ENCODE measurements around the gene CMTM1. TPM values are rescaled to one million over a fixed set of nuclear protein-coding genes. Genes with fewer than 3 reads are reported as not detected.

Gene CMTM1, protein sequence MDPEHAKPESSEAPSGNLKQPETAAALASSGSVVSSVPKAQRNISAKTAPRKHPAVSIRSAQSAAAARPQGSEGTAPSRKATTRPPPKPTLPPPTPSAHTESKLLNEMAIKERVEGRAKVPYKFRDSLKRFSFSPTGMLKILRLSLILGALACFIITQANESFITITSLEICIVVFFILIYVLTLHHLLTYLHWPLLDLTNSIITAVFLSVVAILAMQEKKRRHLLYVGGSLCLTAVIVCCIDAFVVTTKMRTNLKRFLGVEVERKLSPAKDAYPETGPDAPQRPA
- total RNA-seq, result not detected

DNA sequence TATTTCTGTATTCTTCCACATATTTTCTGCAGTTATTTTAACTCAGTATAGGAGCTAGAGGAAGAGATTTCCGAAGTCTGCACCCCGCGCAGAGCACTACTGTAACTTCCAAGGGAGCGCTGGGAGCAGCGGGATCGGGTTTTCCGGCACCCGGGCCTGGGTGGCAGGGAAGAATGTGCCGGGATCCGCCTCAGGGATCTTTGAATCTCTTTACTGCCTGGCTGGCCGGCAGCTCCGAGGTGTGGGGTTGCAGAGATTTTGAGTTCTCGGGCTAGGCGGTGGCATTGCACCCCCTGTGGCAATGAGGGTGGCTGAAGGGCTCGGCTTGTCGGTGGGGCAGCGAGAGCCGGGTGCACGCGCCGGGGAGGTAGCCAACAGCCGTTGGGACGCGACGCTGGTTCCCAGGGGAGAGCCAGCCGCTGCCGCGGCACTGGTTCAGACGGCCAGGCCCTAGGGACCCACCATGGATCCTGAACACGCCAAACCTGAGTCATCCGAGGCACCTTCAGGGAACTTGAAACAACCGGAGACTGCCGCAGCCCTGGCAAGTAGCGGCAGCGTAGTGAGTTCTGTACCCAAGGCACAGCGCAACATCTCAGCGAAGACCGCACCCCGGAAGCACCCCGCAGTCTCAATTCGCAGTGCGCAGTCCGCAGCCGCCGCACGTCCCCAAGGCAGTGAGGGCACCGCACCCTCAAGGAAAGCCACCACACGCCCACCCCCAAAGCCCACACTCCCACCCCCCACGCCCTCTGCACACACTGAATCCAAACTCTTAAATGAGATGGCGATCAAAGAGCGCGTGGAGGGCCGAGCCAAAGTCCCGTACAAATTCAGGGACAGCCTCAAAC lies at the start of gene CMTM1:
TSS of gene CMTM1 (plus strand) at position 389 of the 851 bp plus-strand sequence. CDS start at position 464, 75 bp downstream.
- no peaks in the 10 kb centered on the region for H3K9me3 ChIP-seq (ENCODE audit: control insufficient read depth in 3 of 3, low read length in 3 of 3)
- no peak within 1 kb of the TSS for H3K9ac ChIP-seq (ENCODE audit: low read depth in 1 of 3, low read length in 3 of 3)
- no peaks in the 10 kb centered on the region for H3K27me3 ChIP-seq (ENCODE audit: control insufficient read depth in 3 of 3, insufficient read depth in 3 of 3, low read length in 3 of 3)
- no peaks in the 10 kb centered on the region for H3K4me1 ChIP-seq (ENCODE audit: control insufficient read depth in 3 of 3, insufficient read depth in 3 of 3, low read length in 3 of 3)
- H3K36me3 ChIP-seq (ENCODE audit: control insufficient read depth in 3 of 3, insufficient read depth in 3 of 3, low read length in 3 of 3), result peaks cover 0 to 9% (median 6%) of the 10 kb centered on the region in 3 donors
- H3K27ac ChIP-seq (ENCODE audit: low read depth, low read length), result no peak within 1 kb of the TSS
- H3K4me3 ChIP-seq (ENCODE audit: low read length in 3 of 3), result no peak within 1 kb of the TSS

DNA sequence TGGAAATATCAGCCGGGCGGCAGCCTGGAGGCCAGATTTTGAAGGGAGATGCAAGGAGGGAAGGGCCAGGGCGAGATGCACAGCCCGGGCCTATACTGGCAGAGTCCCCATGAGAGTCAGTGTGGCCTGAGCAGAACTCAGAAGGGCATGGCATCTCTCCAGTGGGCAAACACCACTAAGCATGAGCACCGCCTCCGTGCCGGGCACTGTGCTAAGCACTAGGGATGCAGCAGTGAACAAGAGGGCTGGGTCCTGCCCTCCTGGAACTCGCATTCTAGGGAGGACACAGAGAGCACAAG lies 49.8 kb upstream of the CMTM1 start:
- peak overlapping the region; percentile 5 to 77 (median 34) for H3K9ac ChIP-seq (ENCODE audit: low read depth in 1 of 3, low read length in 3 of 3)

DNA sequence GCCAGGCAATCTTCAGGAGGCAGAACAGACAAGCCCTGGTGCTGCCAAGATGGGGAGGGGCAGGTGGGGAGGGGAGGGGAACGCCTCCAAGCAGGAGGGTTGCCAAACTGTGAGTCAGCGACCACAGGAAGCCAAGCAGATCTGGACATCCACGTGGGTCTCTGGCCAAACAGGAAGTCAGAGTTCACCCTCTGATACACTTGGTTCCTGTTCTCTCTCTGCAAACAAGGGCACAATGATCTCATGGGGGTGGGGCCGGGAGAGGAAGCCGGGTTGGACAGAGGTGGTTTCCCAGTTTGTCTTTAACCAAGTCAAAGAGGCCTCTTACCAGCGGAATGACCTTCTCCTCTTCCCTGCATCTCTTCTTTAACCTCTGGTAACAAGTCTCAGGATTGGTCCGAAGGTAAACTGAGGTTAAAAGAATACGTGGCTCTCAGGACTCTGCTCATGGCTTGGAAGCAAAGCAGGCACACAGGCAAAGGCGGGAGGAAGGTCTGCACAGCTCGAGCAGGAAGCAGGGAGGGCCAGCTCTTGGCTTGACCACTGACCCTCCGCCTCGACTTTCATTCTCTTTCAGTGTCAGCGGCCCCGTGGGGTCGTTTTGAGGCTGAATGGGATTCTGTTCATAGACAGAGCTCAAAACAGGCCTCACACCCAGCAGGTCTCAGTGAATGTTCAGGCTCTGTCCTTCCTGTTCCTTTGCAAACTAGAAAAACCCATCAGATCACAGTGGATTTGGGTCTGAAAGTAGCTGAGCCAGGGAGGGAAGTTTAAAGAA lies 49.2 kb upstream of the CMTM1 start:
- H3K27ac ChIP-seq (ENCODE audit: low read depth, low read length), result peak overlapping the region; percentile 99

More for the DNA sequence above, 49.8 kb upstream of the CMTM1 start:
- peak overlapping the region; percentile 99 for H3K27ac ChIP-seq (ENCODE audit: low read depth, low read length)
- no peaks in the 10 kb centered on the region for H3K27me3 ChIP-seq (ENCODE audit: control insufficient read depth in 3 of 3, insufficient read depth in 3 of 3, low read length in 3 of 3)
- H3K36me3 ChIP-seq (ENCODE audit: control insufficient read depth in 3 of 3, insufficient read depth in 3 of 3, low read length in 3 of 3), result peaks cover 10 to 26% (median 19%) of the 10 kb centered on the region in 3 donors
- peaks cover 54 to 68% (median 68%) of the 10 kb centered on the region in 3 donors for H3K4me1 ChIP-seq (ENCODE audit: control insufficient read depth in 3 of 3, insufficient read depth in 3 of 3, low read length in 3 of 3)
- H3K4me3 ChIP-seq (ENCODE audit: low read length in 3 of 3), result peak overlapping the region; percentile 32 to 68 (median 39)
- H3K9me3 ChIP-seq (ENCODE audit: control insufficient read depth in 3 of 3, low read length in 3 of 3), result no peaks in the 10 kb centered on the region

GRCh38 chr16:66517586-66518263 lies 48.5 kb upstream of the CMTM1 start:
- Histone ChIP-seq H3K27me3 (ENCODE audit: control insufficient read depth in 3 of 3, insufficient read depth in 3 of 3, low read length in 3 of 3) (no peaks in the 10 kb centered on the region), H3K27ac (ENCODE audit: low read depth, low read length) (peak overlapping the region; percentile 99), H3K9me3 (ENCODE audit: control insufficient read depth in 3 of 3, low read length in 3 of 3) (no peaks in the 10 kb centered on the region), H3K4me1 (ENCODE audit: control insufficient read depth in 3 of 3, insufficient read depth in 3 of 3, low read length in 3 of 3) (peaks cover 54 to 72% (median 70%) of the 10 kb centered on the region in 3 donors), H3K36me3 (ENCODE audit: control insufficient read depth in 3 of 3, insufficient read depth in 3 of 3, low read length in 3 of 3) (peaks cover 7 to 20% (median 9%) of the 10 kb centered on the region in 3 donors), H3K9ac (ENCODE audit: low read depth in 1 of 3, low read length in 3 of 3) (peak overlapping the region; percentile 48 to 86 (median 73)), H3K4me3 (ENCODE audit: low read length in 3 of 3) (peak overlapping the region; percentile 39 to 76 (median 44))

More for the DNA sequence above, 49.2 kb upstream of the CMTM1 start:
- Histone ChIP-seq H3K36me3 (ENCODE audit: control insufficient read depth in 3 of 3, insufficient read depth in 3 of 3, low read length in 3 of 3) (peaks cover 10 to 24% (median 13%) of the 10 kb centered on the region in 3 donors), H3K9me3 (ENCODE audit: control insufficient read depth in 3 of 3, low read length in 3 of 3) (no peaks in the 10 kb centered on the region), H3K4me1 (ENCODE audit: control insufficient read depth in 3 of 3, insufficient read depth in 3 of 3, low read length in 3 of 3) (peaks cover 52 to 70% (median 68%) of the 10 kb centered on the region in 3 donors), H3K27me3 (ENCODE audit: control insufficient read depth in 3 of 3, insufficient read depth in 3 of 3, low read length in 3 of 3) (no peaks in the 10 kb centered on the region), H3K4me3 (ENCODE audit: low read length in 3 of 3) (peak overlapping the region; percentile 39 to 76 (median 44)), H3K9ac (ENCODE audit: low read depth in 1 of 3, low read length in 3 of 3) (peak overlapping the region; percentile 48 to 86 (median 73))

DNA sequence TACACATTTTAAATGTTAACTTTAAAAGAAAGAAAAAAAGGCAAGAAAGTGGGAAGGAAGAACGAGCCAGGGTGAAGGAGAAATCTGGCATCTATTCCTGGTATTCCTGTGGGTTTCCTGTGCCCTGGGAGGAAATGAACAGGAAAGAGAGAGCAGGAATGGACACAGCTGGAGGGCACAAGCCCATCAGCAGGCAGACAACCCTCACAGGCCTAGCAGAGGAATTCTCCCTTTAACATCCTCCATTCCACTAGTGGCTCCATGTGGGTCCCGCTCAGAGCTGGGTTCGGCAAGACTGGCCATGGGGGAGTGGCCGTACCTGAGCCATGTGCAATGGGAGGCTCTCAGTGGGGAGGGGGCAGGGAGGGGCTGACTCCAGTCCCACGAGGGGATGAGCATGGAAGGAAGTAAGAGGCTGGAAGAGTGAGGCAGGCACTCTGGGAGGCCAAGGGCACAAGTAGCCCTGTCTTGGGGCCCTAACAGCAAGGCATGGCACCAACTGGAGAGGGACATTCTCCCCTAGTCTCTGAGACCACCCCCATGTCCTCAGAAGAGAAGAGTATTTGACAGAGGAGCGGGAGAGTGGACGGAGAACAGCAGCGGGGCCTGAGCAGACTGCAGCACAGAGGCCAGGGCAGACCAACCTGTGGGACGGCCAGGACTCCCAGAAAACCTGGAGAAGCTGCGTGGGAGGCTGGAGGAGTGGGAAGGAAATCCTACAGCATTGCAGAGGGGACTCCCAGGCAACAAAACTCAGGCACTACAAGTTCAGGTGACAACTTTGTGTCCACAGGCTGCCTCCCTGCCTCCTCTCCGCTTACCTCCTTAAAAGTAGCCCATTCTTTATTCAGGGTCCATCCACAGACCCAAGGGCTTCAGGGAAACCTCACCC lies 46.5 kb upstream of the CMTM1 start:
- Histone ChIP-seq H3K27me3 (ENCODE audit: control insufficient read depth in 3 of 3, insufficient read depth in 3 of 3, low read length in 3 of 3) (no peaks in the 10 kb centered on the region), H3K27ac (ENCODE audit: low read depth, low read length) (peak overlapping the region; percentile 74), H3K9ac (ENCODE audit: low read depth in 1 of 3, low read length in 3 of 3) (no peak overlapping the region), H3K4me3 (ENCODE audit: low read length in 3 of 3) (peak overlapping the region in 1 of 3 donors; percentile 22), H3K36me3 (ENCODE audit: control insufficient read depth in 3 of 3, insufficient read depth in 3 of 3, low read length in 3 of 3) (peaks cover 9 to 14% (median 10%) of the 10 kb centered on the region in 3 donors), H3K4me1 (ENCODE audit: control insufficient read depth in 3 of 3, insufficient read depth in 3 of 3, low read length in 3 of 3) (peaks cover 61 to 76% (median 68%) of the 10 kb centered on the region in 3 donors), H3K9me3 (ENCODE audit: control insufficient read depth in 3 of 3, low read length in 3 of 3) (no peaks in the 10 kb centered on the region)

GRCh38 chr16:66520406-66521170 lies 45.7 kb upstream of the CMTM1 start:
- Histone ChIP-seq H3K27ac (ENCODE audit: low read depth, low read length) (peak overlapping the region; percentile 74), H3K9ac (ENCODE audit: low read depth in 1 of 3, low read length in 3 of 3) (peak overlapping the region in 1 of 3 donors; percentile 33), H3K27me3 (ENCODE audit: control insufficient read depth in 3 of 3, insufficient read depth in 3 of 3, low read length in 3 of 3) (no peaks in the 10 kb centered on the region), H3K4me1 (ENCODE audit: control insufficient read depth in 3 of 3, insufficient read depth in 3 of 3, low read length in 3 of 3) (peaks cover 56 to 72% (median 63%) of the 10 kb centered on the region in 3 donors), H3K36me3 (ENCODE audit: control insufficient read depth in 3 of 3, insufficient read depth in 3 of 3, low read length in 3 of 3) (peaks cover 13 to 18% (median 15%) of the 10 kb centered on the region in 3 donors), H3K9me3 (ENCODE audit: control insufficient read depth in 3 of 3, low read length in 3 of 3) (no peaks in the 10 kb centered on the region), H3K4me3 (ENCODE audit: low read length in 3 of 3) (peak overlapping the region in 1 of 3 donors; percentile 22)

DNA sequence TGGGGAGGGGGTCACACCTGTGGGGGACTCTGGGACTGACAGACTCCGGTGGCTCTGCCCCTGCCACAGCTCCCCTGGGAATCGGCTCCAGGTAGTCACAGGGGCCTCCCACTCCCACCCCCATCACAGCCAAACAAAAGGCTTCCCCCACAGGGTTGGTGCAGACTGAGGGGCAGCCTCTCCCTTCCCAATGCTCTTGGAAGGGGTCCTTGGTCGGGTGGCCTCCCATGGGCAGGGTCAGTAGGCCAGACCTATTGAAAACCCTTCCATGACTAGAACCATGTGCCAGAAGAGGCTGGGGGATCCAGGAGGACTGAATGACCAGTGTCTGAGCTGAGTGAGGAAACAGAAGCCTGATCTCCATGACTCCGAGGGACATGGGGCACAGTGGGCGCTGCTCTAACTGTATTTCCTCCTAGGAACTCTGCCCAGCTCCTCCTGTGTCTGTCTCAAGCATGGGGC lies 45.0 kb upstream of the CMTM1 start:
- Histone ChIP-seq H3K36me3 (ENCODE audit: control insufficient read depth in 3 of 3, insufficient read depth in 3 of 3, low read length in 3 of 3) (peaks cover 20 to 24% (median 20%) of the 10 kb centered on the region in 3 donors), H3K4me1 (ENCODE audit: control insufficient read depth in 3 of 3, insufficient read depth in 3 of 3, low read length in 3 of 3) (peaks cover 50 to 67% (median 56%) of the 10 kb centered on the region in 3 donors), H3K9me3 (ENCODE audit: control insufficient read depth in 3 of 3, low read length in 3 of 3) (no peaks in the 10 kb centered on the region), H3K4me3 (ENCODE audit: low read length in 3 of 3) (no peak overlapping the region), H3K27ac (ENCODE audit: low read depth, low read length) (peak overlapping the region; percentile 66), H3K9ac (ENCODE audit: low read depth in 1 of 3, low read length in 3 of 3) (peak overlapping the region in 1 of 3 donors; percentile 33), H3K27me3 (ENCODE audit: control insufficient read depth in 3 of 3, insufficient read depth in 3 of 3, low read length in 3 of 3) (no peaks in the 10 kb centered on the region)
